Activated CD8-positive, alpha-beta memory T cell treated with anti-CD3 and anti-CD28 coated beads for 48 hours (primary cell): Measurements from ENCODE around the gene FAH.
"Not testable (repeated sequence)": the region's sequence is repeated elsewhere in the genome, so short reads cannot be mapped to it uniquely, and the experiment has no call there.

Source experiments
- DNase-seq, 3 experiments: peaks; one replicate each; pipeline ENCODE4 v3.0.0-alpha.2; 2020; ENCODE audit warnings: low read depth in 2 of 3, low spot score in 2 of 3

The FAH gene

DNA sequence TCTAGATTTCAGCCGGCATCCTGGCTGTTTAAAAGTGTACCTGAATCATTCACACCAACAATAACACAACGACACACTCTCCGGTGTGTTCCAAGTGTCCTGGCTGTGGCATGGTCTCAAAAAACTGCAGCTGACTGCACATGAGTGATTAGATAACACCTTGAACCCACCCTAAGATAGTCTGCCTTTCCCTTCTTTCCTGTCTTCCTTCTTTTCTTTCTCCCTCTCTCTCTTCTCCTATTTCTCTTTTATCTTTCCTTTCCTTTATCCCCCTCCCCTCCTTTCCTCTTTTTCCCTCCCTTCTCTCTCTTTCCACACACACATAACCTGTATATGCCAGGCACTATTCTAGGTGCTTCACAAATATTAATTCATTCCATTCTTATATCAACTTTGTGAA is 1.2 kb upstream of the FAH start:
- DNase-seq = no peak

DNA sequence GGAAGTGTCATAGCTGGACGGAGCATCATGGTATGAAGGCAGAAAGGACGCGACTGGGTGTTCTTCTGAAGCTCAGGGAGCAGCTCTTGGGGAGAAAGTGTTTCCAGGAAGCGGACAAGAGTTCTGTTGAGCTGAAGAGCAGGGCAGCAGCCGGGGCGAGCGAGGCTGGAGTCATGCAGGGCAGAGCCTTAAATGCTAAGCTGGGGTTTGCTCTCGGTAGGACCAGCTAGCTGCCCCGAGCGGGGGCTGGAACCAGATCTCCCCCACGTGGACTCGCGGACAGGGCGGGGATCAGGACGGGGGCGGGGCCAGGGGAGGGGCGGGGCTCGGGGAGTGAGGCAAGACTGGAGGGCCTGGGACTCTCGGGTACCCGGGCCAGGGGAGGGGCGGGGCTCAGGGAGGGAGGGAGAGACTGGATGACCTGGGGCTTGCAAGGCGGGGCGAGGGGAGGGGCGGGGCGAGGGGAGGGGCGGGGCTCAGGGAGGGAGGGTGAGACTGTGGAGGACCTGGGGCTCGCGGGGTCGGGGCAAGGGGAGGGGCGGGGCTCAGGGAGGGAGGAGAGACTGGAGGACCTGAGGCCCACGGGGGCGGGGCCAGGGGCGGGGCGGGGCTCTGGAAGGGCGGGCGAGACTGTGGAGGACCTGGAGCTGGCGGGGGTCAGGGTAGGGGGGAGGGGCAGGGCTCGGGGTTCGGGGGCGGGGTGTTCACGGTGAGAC is 461 bp upstream of the FAH start:
- DNase-seq = peak; percentile 74 to 79 (median 77)

DNA sequence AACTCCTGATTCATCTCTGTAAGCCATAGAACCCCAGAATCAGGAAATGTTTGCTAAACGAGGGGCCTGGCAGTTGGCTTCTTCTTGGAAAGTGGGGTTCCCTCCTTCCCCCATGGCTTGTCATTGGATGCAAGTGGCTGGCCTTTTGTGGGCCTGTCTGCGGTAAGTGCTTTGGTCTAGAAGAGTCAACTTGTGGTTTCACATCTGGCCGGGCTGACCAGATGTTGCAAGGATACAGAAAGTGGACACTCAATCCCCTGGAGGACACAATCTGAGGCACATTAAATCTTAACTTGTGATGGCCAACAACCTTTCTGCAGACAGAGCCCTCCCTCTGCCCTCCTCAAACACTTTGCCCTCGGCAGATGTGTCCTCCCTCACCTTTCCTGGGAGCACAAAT is 1.1 kb downstream of the FAH start:
- no peak for DNase-seq

DNA sequence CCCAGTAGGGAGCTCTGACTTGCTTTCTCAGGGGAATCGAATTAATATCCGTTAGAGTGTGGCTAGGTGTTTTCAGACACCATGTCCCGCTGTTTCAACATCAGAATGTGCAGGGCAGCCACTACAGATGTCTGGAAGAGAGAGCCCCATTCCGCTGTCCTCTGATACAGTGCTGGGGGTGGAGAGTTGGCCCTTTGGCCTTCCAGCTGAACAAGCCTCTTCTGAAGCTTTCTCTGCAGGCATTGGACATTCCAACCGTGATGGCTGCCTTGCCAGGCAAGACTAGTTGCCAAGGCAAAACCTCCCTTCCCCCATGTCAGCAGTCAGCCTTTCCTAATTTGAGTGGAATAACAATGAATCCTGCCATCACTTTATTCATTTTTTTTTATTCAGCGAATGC is 1.5 kb downstream of the FAH start:
- DNase-seq = no peak

DNA sequence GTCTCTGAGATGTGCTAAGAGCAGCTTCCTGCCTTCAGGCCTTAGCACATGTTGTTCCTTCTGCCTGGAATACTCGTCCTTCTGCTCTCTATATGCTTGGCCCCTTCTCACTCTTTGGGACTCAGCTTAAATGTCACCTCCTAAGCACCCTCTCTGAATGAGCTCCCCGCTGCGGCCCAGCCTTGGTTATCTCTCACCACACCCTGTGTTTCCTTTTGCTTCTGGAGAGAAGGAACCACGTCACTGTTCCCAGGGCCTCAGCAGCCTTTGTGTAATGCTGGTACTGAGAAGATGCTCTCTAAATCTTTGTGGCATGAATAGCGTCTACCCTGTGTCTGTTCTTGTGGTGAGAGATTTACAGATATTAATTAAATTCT is 2.2 kb downstream of the FAH start:
- no peak for DNase-seq

DNA sequence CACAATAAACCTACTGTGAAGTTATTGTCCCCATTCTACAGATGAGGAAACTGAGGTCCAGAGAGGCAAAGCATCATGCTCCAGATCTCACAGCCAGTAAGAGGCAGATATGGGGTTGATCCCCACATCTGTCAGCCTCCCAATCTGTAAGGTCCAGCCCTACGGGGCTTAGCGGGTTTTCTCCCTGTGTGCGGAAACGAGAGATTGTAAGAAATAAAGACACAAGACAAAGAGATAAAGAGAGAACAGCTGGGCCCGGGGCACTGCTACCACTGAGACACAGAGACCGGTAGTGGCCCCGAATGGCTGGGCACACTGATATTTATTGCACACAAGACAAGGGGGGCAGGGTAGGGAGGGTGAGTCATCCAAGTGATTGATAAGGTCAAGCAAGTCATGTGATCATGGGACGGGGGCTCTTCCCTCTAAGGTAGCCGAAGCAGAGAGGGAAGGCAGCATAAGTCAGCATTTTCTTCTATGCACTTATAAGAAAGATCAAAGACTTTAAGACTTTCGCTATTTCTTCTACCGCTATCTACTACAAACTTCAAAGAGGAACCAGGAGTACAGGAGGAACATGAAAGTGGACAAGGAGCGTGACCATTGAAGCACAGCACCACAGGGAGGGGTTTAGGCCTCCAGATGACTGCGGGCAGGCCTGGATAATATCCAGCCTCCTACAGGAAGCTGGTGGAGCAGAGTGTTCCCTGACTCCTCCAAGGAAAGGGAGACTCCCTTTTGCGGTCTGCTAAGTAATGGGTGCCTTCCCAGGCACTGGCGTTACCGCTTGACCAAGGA is 2.8 kb downstream of the FAH start:
- not testable (repeated sequence) for DNase-seq

DNA sequence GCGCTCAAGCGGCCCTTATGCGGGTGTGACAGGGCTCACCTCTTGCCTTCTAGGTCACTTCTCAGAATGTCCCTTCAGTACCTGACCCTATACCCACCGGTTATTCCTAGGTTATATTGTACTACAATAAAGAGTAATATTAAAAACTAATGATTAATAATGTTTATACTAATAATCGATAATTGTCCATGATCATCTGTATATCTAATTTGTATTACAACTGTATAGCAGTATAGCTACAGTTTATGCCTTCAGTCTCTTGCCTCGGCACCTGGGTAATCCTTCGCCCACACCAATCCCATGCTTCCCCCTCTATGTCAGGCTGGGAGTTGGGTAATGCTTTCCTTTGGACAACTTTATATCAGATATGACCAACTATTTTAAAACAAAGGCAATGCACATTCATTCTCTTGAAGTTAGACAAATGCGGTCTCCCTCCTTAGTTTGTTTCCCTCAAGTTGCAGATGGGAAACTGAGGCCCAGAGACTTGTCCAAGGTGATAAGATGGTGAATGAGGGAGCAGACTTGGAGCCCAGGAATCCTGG is 3.4 kb downstream of the FAH start:
- DNase-seq = no peak

DNA sequence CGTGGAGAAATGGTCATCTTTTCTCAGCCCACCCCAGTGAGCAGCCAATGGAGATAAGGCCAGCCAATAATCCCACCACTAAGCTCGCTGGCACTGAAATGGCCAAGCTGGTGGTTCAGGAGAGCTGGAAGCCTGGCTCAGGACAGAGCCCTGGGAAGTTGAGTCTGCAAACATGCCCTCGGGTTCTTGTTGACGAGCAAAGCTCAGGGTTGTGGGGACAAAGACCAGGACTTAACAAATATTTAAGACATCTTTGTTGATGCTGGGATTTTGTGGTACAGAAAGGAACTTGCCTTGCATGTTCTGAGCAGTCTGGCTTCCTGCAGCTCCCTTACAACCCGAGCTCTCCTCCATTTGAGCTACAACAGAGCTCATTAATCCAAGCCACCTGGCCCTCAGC is 4.4 kb downstream of the FAH start:
- DNase-seq = no peak

DNA sequence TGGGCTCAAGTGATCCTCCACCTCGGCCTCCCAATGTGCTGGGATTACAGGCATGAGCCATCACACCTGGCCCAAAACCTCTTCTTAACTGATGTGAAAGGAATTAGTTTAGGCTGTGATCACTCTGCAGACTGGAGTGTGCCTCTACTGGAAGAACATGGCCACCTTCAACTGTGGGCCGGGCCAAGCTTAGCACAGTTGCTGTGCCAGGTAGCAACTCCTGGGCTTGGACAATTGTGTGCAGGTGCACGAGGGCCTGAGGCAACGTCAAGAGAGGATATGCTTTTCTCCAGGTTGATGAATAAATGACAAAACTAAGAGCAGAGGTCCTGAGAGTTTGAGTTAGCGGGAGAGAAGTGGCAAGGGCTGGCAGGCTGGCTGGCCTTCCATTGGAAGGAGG is 6.5 kb downstream of the FAH start:
- no peak for DNase-seq

DNA sequence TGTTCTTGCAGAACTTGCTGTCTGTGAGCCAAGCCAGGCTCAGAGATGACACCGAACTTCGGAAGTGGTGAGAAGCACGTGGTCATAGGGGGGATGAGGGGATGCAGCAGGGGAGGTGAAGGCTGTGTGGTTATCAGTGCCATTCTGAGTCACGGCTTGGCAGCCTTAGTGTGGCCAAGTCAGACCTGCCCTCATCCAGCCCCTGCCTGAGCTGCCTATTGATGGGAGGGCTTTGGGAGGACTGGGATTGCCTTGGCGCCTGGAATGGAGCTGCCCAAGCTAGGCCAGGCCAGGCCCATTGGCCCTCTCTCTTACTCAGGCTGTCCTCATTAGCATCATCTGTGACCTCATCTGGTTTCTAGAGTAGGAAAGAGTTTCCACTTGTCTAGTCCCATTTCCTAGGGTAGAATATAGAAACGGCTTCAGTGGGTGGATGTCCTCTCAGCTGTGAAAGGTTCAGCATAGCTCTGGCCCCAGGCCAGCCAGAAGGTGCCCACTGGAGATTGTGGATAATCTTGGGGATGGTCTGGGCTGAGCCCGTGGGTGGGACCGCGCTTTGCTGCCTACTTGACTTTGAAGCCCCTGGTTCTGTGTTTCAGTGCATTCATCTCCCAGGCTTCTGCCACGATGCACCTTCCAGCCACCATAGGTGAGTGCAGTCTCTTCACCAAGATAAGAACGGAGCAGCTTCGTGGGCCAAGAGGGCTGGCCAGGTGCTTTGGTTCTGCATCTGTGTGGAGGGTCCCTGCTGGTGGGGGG is 7.2 kb downstream of the FAH start:
- DNase-seq = no peak

DNA sequence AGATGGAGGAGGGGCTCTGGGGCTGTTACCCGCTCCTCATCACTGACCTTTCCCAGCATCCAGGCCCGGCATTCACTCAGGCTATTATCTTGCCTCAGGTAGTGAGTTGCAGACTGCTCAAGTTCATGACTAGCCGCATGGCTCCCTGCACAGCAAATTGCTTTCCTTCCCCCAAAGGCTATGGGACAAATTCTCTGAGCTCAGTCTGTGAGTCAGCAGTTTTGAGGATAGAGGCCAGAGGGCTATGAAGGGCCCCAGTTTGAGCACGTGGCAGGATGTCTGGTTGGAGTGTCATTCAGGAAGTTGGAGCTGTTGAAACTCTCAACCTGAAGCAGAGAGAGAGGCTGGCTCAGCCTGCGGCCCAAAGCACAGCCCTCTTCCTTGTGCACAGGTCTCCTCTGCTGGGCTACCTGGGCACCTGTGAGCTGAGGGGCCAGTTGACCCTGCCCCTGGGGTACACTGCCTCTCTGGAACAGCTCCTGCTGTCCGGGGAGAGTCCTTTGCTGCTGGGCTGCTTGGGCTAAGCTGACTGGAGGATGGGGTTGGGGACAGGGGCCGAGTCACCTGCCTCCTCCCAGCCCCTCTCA is 7.9 kb downstream of the FAH start:
- no peak for DNase-seq

DNA sequence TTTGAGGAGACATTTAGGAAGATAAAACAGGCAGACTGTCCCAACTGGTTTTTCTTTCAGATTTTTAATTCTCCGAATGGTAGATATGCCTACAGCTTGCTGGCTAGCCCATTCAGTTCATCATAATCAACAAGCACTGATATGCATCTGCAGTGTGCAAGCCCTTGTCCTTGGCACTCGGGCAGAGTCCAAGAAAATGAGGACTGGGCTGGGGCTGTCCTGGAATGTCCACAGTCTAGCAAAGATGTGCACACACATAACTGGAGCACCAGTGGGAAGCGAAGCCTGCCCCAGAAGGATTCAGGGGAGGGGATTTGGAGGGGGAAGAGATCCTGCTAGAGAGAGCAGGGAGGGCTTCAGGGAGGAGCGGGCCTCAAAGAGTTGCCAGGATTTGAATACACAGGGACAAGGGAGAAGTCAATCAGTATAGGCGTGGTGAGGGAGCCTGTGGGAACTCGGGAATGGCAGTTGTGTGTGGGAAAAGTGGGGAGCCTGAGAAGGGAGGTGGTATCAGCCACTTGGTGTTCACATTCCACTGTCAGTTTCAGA is 8.7 kb downstream of the FAH start:
- no peak for DNase-seq

DNA sequence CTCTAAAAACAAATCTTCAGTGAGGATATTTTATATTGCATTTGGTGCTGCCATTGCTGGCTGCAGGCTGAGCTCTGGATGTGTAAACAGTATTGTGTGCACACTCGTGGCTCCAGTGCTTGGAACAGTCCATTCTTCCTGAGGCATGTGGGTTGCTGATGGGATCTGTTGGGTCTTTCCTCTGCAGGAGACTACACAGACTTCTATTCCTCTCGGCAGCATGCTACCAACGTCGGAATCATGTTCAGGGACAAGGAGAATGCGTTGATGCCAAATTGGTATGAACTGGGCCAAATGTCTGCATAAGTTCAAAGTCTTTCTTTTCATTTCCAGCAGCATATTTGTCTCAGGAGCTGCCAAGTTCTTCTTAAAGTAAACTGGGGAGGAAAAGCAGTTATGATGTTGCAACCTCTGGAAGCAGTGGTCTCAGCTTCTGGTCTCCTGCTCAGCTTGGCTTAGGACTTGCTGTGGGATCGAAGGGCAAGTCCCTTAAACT is 9.3 kb downstream of the FAH start:
- DNase-seq = no peak

DNA sequence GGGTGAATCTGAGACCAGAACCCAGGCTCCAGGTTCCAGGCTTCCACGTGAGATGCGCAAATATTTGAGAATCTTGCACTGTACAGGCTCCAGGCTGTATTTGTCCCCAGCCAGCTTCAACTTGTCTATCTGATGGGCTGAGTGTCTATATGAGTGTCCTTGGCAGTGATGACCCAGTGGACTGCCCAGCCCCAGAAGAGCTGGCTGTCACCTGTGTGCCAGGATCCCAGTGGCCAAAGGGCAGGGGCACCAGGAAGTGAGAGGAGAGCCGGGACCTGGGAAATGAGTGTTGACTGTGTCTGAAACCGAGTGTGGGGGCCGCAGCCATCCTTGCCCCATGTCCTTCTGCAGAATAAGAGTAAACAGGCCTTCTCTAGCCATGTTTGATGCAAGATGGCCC is 10.4 kb downstream of the FAH start:
- no peak for DNase-seq

DNA sequence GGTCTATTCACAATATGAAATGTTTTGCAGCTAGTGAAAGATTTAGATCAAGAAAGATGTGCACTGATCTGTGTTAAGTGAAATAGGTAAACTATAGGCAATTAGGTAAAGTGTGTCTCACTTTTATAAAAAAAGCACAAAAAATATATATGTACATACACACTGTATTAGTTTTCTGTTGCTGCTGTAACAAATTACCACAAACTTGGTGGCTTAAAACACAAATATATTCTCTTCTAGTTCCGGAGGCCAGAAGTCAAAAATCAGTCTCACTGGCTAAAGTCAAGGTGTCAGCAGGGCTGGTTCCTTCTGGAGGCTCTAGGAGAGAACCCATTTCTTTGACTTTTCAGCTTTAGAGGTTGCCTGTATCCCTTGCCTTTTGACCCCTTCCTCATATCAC is 11.1 kb downstream of the FAH start:
- no peak for DNase-seq

DNA sequence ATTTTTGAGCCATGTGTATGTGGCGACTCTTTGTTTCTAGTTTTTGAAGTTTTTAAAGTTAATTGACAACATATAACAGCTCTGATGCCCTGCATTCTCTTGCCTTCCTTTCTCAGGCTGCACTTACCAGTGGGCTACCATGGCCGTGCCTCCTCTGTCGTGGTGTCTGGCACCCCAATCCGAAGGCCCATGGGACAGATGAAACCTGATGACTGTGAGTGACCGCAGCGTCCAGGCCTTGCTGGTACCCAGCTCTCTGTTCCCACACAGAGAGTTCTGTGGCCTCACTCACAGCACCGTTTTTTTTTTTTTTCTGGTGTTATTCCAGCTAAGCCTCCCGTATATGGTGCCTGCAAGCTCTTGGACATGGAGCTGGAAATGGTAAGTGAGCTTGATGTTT is 15.1 kb downstream of the FAH start:
- DNase-seq = no peak

DNA sequence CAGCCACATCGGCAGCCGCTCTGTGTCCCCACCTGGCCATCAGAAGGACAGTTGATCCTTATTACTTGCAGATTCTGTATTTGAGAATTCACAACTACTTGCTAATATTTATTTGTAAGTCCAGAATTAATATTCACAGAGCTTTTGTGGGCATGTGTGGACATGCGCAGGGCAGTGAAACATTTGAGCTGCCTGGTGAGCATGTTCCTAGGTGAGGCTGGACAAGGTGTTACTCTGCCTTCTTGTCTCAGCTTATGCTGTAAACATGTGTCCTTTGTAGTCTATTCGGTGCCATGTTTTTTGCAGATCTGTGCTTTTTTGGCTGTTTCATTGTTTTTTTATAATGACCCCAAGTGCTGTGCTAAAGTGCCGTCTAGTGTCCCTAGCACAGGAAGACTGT is 15.6 kb downstream of the FAH start:
- DNase-seq = no peak

DNA sequence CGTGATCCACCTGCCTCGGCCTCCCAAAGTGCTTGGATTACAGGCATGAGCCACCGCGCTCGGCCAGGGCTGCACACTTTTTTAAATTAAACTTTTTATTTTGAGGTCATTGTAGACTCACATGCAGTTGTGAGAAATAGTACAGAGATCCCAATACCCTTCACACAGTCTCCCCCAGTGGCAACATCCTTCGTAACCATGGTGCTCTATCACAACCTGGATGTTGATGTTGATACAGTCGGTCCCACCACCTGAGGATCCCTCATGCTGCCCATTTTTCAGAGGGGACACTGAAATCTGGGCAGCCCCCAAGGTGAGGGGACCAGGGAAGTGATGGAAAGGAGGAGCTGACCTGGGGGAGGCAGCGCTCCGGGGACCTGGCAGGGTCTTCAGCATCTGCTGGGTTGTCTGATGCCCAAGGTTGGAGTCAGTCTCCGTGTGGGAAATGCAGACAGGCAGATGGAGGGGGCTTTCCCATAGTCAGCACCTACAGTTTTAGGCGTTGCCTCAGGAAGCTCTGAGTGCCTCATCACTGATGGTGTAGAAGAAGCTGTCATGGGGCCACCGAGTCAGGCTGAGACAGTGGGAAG is 17.1 kb downstream of the FAH start:
- DNase-seq = no peak

DNA sequence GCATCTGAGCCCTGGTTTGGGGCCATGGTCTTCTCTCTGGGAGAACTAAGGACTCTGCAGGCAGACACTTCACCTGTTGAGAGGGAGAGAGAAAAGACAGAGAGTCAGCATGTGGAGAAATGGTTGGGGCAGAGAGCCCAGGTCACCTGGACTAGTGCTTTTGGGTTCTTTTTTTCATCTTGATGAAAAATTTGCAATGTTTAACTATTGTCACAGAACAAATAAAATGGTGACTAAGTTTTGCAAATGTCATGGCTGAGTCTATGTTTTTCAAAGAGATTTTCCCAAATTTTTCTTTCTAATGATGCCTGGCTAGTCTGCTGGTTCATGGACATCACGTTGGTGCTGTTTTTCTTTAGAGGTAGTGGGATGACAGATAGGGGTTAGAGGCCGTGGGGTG is 17.8 kb downstream of the FAH start:
- DNase-seq = no peak

DNA sequence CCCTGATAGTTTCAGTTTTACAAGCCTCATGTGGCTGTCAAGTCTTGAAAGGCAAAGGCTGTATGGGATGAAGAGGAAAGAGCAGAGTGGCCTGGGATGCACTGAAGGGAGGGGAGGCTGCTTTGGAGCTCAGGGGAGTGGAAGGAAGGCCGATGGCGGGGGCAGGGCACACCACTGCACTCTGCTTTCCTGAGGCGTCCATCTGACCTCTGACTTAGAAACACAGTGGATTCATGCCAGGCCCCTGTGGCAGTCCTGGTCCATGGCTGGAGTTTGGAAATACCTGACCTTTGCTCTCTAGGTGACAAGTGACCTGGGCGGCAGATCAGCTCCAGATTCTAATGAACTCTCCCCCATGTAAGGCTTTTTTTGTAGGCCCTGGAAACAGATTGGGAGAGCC is 19.0 kb downstream of the FAH start:
- no peak for DNase-seq

DNA sequence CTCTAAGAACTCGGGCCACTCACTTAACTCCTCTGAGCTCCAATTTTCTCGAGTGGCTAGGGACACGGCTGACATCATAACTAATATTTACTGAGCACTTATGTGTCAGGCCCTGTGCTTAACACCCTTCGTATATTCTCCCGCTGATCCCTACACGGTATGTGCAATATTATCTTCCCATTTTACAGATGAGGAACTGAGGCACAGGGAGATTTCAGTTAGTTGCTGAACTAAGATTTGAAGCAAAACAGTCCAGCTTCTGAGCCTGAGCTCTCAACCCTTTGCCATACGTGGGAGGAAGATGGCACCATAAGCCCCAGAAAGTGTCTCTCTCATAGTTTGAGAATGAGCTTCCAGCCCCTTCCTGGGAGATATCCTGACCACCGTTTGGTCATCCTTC is 19.6 kb downstream of the FAH start:
- DNase-seq = no peak
